Measurements from ENCODE around the gene DDB1. TPM values are rescaled to one million over a fixed set of nuclear protein-coding genes. Genes with fewer than 3 reads are reported as not detected.
A peak's percentile ranks its signal among the peaks of the same experiment; 100 is the strongest.

The DDB1 gene
- total and polyA plus RNA-seq, 2 of the 13 experiments (the other 11 are each of a cell fraction or from before 2014, with no cell fraction given): 217 to 266 TPM

- TF ChIP-seq FOXO4 (CRISPR knock-in tag; conservative IDR thresholded peaks at IDR 0.05) (no peak), TFDP1 (CRISPR knock-in tag; IDR thresholded peaks at IDR 0.05; ENCODE audit: borderline replicate concordance) (peak; percentile 66; the same call in 1 of the 2 replicates), ELK4 (CRISPR knock-in tag; IDR thresholded peaks at IDR 0.05; ENCODE audit: borderline replicate concordance) (no peak), ETV5 (CRISPR knock-in tag; IDR thresholded peaks at IDR 0.05; ENCODE audit: borderline replicate concordance) (no peak), ZNF276 (CRISPR knock-in tag; IDR thresholded peaks at IDR 0.05; ENCODE audit: low read depth) (no peak), ZFP91 (CRISPR knock-in tag; IDR thresholded peaks at IDR 0.05; ENCODE audit: borderline replicate concordance) (peak; percentile 74; the same call in 1 of the 2 replicates), SKI (IDR thresholded peaks at IDR 0.05; ENCODE audit: partially characterized antibody) (no peak), AFF4 (CRISPR knock-in tag; IDR thresholded peaks at IDR 0.05) (no peak), ZNF296 (CRISPR knock-in tag; conservative IDR thresholded peaks at IDR 0.05) (0 out of 2 replicates have a peak, but pooled peaks have one; percentile 28), ZNF33A (CRISPR knock-in tag; IDR thresholded peaks at IDR 0.05; ENCODE audit: borderline replicate concordance) (no peak), NFE2L1 (CRISPR knock-in tag; IDR thresholded peaks at IDR 0.05; ENCODE audit: borderline replicate concordance) (no peak), HNRNPLL (IDR thresholded peaks at IDR 0.05; ENCODE audit: low read depth, low read length, poor library complexity, severe bottlenecking) (no peak), AHR (CRISPR knock-in tag; IDR thresholded peaks at IDR 0.05) (no peak)
Measured at GRCh38 chr11:61293867-61294716, 38.8 kb downstream of the DDB1 start (continued).
